ENCODE measurements around the gene MAGEH1. TPM values are rescaled to one million over a fixed set of nuclear protein-coding genes. Genes with fewer than 3 reads are reported as not detected.
A peak's percentile ranks its signal among the peaks of the same experiment; 100 is the strongest.

Gene MAGEH1
- total and polyA plus RNA-seq, 9 of the 15 experiments (the other 6 are each of a cell fraction or from before 2014, with no cell fraction given) = 3.7 to 14.9 (median 8.8) TPM

DNA sequence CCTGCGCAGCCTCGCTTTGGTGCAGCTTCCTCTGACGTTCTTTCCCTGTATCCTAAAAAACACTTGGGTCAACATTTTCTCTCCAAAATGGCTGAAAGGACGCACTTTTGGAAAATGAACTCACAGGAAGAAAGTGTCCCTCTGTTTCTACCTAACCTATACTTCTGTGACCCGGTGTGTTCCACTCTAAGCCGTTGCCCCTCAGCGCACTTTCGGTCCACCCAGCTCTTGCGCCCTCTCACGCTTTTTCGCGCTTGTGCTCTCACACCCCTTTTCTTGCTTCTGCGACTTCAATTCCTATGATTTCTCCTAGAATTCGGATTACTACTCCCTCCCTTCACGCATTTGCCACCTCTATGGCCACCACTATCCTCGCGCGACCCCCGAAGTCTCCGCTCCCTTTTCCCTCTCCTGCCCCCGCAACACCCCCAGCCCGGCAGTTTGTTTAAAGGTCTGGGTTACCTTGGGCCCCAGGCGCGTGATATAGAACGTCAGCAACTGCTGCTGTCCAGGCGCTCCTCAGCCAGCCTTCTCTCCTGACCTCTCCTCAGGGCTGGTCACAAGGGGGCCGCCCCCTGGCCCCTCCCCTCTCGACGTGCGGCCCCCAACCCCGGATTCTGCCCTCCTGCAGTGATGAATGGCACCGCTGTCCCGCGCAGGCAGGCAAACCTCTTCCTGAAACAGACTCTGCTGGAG lies 37.5 kb downstream of the MAGEH1 start, which contains the start of gene USP51 (continued):
- TF ChIP-seq TBP (optimal IDR thresholded peaks at IDR 0.05; ENCODE audit: low read depth, low read length) = peak; percentile 25
- TF ChIP-seq PRPF4 (IDR thresholded peaks at IDR 0.05; ENCODE audit: insufficient read depth, low read depth, low read length, poor library complexity, severe bottlenecking) = no peak
- no peak for TF ChIP-seq ZBED1 (IDR thresholded peaks at IDR 0.05)
- TF ChIP-seq HDAC1 (IDR thresholded peaks at IDR 0.05) = 0 out of 4 replicates have a peak, but pooled peaks of 1 of the 2 experiments have one; percentile 12
- TF ChIP-seq MTA3 (IDR thresholded peaks at IDR 0.05; ENCODE audit: borderline replicate concordance) = no peak
- TF ChIP-seq, protein P1, sequence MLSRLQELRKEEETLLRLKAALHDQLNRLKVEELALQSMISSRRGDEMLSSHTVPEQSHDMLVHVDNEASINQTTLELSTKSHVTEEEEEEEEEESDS (CRISPR knock-in tag; IDR thresholded peaks at IDR 0.05) = no peak
- no peak for TF ChIP-seq PCBP1 (IDR thresholded peaks at IDR 0.05; ENCODE audit: low read depth, low read length, poor library complexity, severe bottlenecking)
- TF ChIP-seq EGR1 (conservative IDR thresholded peaks at IDR 0.05) = peak; percentile 66; the same call in 1 of the 2 replicates
- 0 out of 2 replicates have a peak, but pooled peaks have one; percentile 29 for TF ChIP-seq SUPT5H (IDR thresholded peaks at IDR 0.05)
- no peak for TF ChIP-seq BRF1 (IDR thresholded peaks at IDR 0.05; ENCODE audit: borderline replicate concordance, extremely low read depth, insufficient read length)
- TF ChIP-seq, protein P2, sequence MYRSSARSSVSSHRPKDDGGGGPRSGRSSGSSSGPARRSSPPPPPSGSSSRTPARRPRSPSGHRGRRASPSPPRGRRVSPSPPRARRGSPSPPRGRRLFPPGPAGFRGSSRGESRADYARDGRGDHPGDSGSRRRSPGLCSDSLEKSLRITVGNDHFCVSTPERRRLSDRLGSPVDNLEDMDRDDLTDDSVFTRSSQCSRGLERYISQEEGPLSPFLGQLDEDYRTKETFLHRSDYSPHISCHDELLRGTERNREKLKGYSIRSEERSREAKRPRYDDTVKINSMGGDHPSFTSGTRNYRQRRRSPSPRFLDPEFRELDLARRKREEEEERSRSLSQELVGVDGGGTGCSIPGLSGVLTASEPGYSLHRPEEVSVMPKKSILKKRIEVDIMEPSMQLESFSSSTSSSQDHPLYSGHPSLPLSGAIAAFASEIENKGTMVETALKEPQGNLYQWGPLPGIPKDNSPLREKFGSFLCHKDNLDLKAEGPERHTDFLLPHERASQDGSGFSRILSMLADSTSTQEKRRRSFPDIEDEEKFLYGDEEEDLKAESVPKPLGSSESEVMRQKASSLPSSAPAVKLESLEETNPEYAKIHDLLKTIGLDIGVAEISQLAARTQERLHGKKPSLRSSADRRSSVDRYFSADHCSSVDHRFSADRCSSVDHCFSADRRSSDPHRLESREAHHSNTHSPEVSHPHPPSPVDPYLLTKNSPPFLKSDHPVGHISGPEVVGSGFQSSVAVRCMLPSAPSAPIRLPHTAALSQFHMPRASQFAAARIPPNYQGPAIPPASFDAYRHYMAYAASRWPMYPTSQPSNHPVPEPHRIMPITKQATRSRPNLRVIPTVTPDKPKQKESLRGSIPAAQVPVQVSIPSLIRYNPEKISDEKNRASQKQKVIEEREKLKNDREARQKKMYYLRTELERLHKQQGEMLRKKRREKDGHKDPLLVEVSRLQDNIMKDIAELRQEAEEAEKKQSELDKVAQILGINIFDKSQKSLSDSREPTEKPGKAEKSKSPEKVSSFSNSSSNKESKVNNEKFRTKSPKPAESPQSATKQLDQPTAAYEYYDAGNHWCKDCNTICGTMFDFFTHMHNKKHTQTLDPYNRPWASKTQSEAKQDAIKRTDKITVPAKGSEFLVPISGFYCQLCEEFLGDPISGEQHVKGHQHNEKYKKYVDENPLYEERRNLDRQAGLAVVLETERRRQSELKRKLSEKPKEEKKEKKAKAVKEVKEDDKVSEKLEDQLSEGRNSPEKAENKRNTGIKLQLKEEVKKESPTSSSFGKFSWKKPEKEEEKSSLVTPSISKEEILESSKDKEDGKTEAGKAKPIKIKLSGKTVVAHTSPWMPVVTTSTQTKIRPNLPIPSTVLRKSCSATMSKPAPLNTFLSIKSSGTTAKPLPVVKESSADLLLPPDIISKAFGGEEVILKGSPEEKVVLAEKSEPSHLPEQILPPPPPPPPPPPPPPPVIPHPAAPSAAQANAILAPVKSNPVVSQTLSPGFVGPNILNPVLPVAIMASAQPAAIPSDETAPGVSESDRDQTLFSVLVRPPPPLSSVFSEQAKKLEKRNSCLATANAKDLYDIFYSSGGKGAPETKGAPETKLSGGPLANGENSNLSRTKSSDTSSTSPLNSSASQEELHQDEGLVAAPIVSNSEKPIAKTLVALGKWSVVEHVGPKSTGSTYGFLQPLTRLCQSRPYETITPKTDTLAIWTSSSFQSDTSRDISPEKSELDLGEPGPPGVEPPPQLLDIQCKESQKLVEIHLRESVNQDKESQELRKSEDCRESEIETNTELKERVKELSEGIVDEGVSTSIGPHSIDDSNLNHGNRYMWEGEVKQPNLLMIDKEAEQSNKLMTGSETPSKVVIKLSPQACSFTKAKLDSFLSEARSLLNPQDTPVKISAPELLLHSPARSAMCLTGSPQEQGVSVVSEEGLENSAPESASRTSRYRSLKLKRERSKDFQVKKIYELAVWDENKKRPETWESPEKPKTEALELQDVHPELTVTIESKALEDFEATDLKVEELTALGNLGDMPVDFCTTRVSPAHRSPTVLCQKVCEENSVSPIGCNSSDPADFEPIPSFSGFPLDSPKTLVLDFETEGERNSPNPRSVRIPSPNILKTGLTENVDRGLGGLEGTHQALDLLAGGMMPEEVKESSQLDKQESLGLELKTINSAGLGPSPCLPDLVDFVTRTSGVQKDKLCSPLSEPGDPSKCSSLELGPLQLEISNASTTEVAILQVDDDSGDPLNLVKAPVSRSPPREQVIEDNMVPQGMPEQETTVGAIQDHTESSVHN (IDR thresholded peaks at IDR 0.05; ENCODE audit: borderline replicate concordance in 1 of 2, low read depth in 1 of 2) = no peak
- TF ChIP-seq, protein P3, sequence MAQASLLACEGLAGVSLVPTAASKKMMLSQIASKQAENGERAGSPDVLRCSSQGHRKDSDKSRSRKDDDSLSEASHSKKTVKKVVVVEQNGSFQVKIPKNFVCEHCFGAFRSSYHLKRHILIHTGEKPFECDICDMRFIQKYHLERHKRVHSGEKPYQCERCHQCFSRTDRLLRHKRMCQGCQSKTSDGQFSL (CRISPR knock-in tag; IDR thresholded peaks at IDR 0.05) = no peak
- TF ChIP-seq, protein P3 (tag; IDR thresholded peaks at IDR 0.05) = no peak

Measured in K562 (cell line).